Stimulated activated CD4-positive, alpha-beta T cell treated with anti-CD3 and anti-CD28 coated beads, TNF-alpha, amount 100 ng/mL, for 4 hours (primary cell): Measurements from ENCODE around the gene NOC2L.

Source experiments
- DNase-seq, 3 experiments: peaks; one replicate each; pipeline ENCODE4 v3.0.0-alpha.2; 2020; ENCODE audit warnings: low read depth in 3 of 3

NOC2L gene

GRCh38 chr1:916173-917075 lies 42.6 kb downstream of the NOC2L start:
- DNase-seq: no peak

GRCh38 chr1:915295-916172 lies 43.5 kb downstream of the NOC2L start:
- no peak for DNase-seq

- no peak for DNase-seq
Observed at GRCh38 chr1:914891-915280, 44.2 kb downstream of the NOC2L start.

- DNase-seq: no peak
Observed at GRCh38 chr1:914131-914890, 44.7 kb downstream of the NOC2L start.

- no peak for DNase-seq
Observed at GRCh38 chr1:913491-914130, 45.4 kb downstream of the NOC2L start.

- DNase-seq: no peak
Observed at GRCh38 chr1:912740-913301, 46.2 kb downstream of the NOC2L start.

GRCh38 chr1:911875-912739 lies 46.9 kb downstream of the NOC2L start:
- DNase-seq: no peak

DNA sequence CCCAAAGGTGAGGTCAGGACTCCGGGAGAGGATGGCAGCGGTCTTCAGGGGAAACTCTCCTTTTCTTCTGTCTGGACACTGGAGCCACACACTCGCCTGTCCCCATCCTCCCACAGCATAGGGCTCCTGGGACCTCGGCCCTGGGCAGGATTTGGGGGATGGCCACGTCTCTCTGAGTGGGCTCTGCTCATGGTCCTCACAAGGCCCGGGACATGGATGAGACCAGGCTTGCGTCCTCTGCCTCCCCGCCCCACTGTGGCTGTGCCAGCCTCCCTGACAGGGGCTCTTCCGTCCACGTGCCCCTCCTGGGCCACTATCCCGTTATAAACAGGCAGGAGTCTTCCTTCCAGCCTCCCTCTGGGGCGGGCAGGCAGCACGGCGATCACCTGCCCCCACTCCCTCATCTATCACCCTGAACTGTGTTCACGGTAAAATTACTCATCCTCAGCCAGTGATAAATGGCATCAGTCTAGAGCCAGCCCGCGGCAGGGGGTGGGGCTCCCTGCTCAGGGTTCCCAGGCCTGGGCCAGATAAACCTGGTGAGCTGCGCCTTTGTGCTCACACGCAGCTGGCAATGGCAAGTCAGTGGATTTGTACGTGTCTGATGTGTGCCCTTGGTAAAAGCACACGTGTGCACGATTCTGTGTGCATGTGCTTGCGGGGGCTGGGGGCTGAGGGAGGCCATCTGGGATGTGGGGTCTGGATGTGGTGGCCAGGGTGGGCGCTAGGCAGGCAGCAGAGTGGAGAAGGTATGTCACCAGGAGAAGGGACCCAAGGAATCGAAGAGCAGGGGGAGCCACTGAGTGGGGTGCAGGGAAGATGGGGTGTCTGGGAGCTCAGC lies 48.0 kb downstream of the NOC2L start:
- DNase-seq: no peak

- DNase-seq: no peak
Observed at GRCh38 chr1:910311-910880, 48.7 kb downstream of the NOC2L start.

DNA sequence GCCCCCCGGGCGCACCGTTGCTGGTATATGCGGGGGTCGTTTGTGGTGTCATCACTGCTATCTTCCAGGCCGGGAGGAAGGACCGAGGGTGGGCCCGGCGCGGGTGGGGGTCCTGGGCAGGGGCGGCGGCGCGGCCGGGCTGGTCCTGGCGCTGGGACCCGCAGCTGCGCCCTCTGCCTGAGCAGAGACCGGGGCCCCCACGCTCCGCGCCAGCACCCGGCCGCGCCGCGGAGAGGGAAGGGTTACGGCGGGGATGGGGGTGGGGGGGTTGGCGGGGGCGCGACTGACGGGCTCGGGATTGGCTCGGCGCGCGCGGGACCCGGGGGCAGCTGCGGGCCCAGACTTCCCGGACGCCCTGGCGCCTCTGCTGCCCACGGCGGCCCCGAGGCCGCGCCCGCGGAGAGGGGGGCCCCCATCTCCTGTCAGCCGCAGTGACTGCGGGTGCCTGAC lies 49.2 kb downstream of the NOC2L start:
- DNase-seq: no peak

GRCh38 chr1:908661-909060 lies 50.4 kb downstream of the NOC2L start:
- no peak for DNase-seq

DNA sequence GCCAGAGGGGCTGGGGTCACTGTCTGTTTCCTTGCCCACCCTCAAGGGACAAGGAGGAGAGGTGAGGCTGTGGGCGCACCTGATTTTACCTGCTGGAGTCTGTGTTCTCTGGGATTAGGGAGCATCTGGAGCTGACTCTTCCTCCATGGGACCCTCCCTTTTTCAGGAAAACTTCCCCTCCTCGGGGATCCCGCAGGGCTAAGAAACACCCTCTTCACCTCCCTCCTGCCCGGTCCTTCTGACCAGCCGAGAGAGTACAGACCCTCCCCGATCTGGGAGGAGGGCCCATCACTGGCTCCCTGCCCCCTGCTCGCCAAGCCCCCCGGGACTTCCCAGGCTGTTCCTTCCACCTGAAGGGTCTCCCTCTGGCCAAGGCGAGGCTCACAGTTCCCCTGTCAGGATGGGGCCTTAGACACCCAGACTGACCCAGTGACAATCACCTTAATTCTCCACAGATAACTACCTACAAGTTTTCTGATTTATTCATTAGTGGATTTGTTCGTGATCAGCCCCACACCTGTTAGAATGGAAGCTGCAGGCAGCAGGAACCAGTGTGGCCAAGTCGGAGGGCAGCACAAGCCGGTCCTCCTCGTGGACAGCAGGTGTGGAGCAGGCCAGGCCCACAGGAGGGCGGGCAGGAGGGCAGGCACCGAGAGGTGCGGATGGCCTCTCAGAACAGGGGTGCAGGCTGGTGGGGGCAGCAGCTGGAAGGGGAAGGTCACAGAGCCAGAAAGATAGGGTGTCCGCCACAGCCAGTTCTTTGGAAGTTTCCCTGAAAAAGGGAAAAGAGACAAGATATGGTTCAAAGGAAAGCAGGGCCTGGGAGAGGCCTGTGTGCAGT lies 51.2 kb downstream of the NOC2L start:
- no peak for DNase-seq

- DNase-seq: no peak
Observed at GRCh38 chr1:906600-907420, 52.2 kb downstream of the NOC2L start.

DNA sequence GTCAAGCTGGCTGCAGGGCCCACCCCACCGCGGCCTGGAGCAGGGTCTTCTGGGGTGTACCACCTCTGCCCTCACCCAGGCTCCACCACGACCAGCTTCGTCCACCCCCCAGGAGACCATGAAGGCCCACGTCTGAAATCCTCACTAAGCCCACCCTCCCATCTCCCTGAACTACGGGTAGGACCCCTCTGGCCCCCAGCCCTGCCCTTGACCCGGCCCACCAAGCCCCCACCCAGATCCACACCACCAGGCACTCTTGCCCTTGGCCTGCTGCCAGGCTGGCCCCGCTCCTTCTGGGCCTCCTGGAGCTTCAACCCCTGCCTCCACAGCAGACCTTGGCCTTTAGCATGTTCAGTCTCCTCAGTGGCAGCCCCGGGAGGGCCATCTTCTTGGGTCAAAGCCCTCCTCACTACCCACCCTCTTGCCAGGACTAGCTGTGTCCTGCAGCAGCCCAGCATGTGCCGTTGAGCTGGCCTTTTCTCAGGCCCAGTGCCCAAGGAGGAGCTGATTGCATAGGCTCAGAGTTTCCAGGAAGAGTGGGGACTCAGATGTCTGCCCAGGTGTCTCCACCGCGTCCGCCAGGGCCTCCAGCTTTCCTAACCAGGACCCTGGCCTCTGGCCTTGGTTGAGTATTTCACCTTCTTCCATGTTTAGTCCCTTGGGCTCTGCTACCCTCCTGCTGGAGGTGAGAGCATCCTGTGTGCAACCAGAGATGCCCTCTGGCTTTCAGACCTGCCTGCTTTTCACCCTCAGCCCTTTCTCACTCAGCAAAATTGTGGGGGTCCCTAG lies 53.1 kb downstream of the NOC2L start:
- DNase-seq: no peak

- DNase-seq: no peak
Observed at GRCh38 chr1:905071-905749, 53.8 kb downstream of the NOC2L start.
